ENCODE measurements around the gene EMC8. TPM values are rescaled to one million over a fixed set of nuclear protein-coding genes. Genes with fewer than 3 reads are reported as not detected.

The EMC8 gene
- total RNA-seq, 2 experiments from 2014 or later = 33.3 to 43.0 TPM

GRCh38 chr16:85832570-85833218, 33.4 kb upstream of the EMC8 start:
- no peaks in the 10 kb centered on the region for H3K9me3 Mint-ChIP-seq (ENCODE audit: insufficient read depth)
- H3K27me3 Mint-ChIP-seq (ENCODE audit: low read depth) = peaks cover 34% of the 10 kb centered on the region
- no peak for DNase-seq
- CTCF ChIA-PET = interaction anchor here (1.0 to 3.7 kb wide), 3 partner anchors 10 to 155 kb away, joined by 3 to 13 read pairs (median 4); no protein-coding TSS in a partner anchor
- no peak overlapping the region for H3K27ac Mint-ChIP-seq
- ATAC-seq = no peak
- peaks cover 10% of the 10 kb centered on the region for H3K4me1 Mint-ChIP-seq (ENCODE audit: low read depth)
- no peaks in the 10 kb centered on the region for H3K36me3 Mint-ChIP-seq (ENCODE audit: low read depth)
- no peak overlapping the region for H3K4me3 Mint-ChIP-seq
- POLR2A ChIA-PET = no interaction called here

- peaks cover 10% of the 10 kb centered on the region for H3K4me1 Mint-ChIP-seq (ENCODE audit: low read depth)
- H3K9me3 Mint-ChIP-seq (ENCODE audit: insufficient read depth) = no peaks in the 10 kb centered on the region
- no peak overlapping the region for H3K4me3 Mint-ChIP-seq
- no peaks in the 10 kb centered on the region for H3K36me3 Mint-ChIP-seq (ENCODE audit: low read depth)
- CTCF ChIA-PET = interaction anchor here (1.5 to 3.7 kb wide), 2 partner anchors 10 to 156 kb away, joined by 5 to 13 read pairs; no protein-coding TSS in a partner anchor
- H3K27ac Mint-ChIP-seq = no peak overlapping the region
- H3K27me3 Mint-ChIP-seq (ENCODE audit: low read depth) = peaks cover 34% of the 10 kb centered on the region
- POLR2A ChIA-PET = no interaction called here
- ATAC-seq = no peak
- DNase-seq = no peak
These were observed 31.5 kb upstream of the EMC8 start for GRCh38 chr16:85830821-85831220.

GRCh38 chr16:85829751-85830445, 30.6 kb upstream of the EMC8 start:
- Mint-ChIP-seq H3K4me3 (no peak overlapping the region), H3K9me3 (ENCODE audit: insufficient read depth) (no peaks in the 10 kb centered on the region), H3K27me3 (ENCODE audit: low read depth) (peaks cover 34% of the 10 kb centered on the region), H3K4me1 (ENCODE audit: low read depth) (peaks cover 10% of the 10 kb centered on the region), H3K36me3 (ENCODE audit: low read depth) (no peaks in the 10 kb centered on the region), H3K27ac (no peak overlapping the region)
- ATAC-seq (no peak), DNase-seq (no peak)
- POLR2A ChIA-PET = no interaction called here
- CTCF ChIA-PET = interaction anchor here (1.5 to 3.7 kb wide), 2 partner anchors 9 to 157 kb away, joined by 5 to 13 read pairs; no protein-coding TSS in a partner anchor

GRCh38 chr16:85829171-85829719, 29.9 kb upstream of the EMC8 start:
- ChIA-PET CTCF (interaction anchor here (1.5 kb wide), 1 partner anchor 158 kb away, joined by 5 read pairs; no protein-coding TSS in a partner anchor), POLR2A (no interaction called here)
- no peak for DNase-seq
- Mint-ChIP-seq H3K27me3 (ENCODE audit: low read depth) (peaks cover 34% of the 10 kb centered on the region), H3K4me1 (ENCODE audit: low read depth) (peaks cover 10% of the 10 kb centered on the region), H3K27ac (no peak overlapping the region), H3K36me3 (ENCODE audit: low read depth) (no peaks in the 10 kb centered on the region), H3K9me3 (ENCODE audit: insufficient read depth) (no peaks in the 10 kb centered on the region), H3K4me3 (no peak overlapping the region)
- no peak for ATAC-seq

- Mint-ChIP-seq H3K4me1 (ENCODE audit: low read depth) (peaks cover 10% of the 10 kb centered on the region), H3K27me3 (ENCODE audit: low read depth) (peaks cover 34% of the 10 kb centered on the region), H3K9me3 (ENCODE audit: insufficient read depth) (no peaks in the 10 kb centered on the region), H3K4me3 (no peak overlapping the region), H3K27ac (no peak overlapping the region), H3K36me3 (ENCODE audit: low read depth) (no peaks in the 10 kb centered on the region)
- ChIA-PET CTCF (no interaction called here), POLR2A (no interaction called here)
- DNase-seq (no peak), ATAC-seq (no peak)
These were observed 28.8 kb upstream of the EMC8 start for GRCh38 chr16:85828166-85828565.

GRCh38 chr16:85826686-85827247, 27.4 kb upstream of the EMC8 start:
- Mint-ChIP-seq H3K27ac (no peak overlapping the region), H3K27me3 (ENCODE audit: low read depth) (peaks cover 26% of the 10 kb centered on the region), H3K4me3 (no peak overlapping the region), H3K36me3 (ENCODE audit: low read depth) (no peaks in the 10 kb centered on the region), H3K9me3 (ENCODE audit: insufficient read depth) (no peaks in the 10 kb centered on the region), H3K4me1 (ENCODE audit: low read depth) (peaks cover 12% of the 10 kb centered on the region)
- ChIA-PET CTCF (no interaction called here), POLR2A (no interaction called here)
- DNase-seq = no peak
- ATAC-seq = no peak

GRCh38 chr16:85825326-85825725, 26.0 kb upstream of the EMC8 start:
- no peak for DNase-seq
- no peak for ATAC-seq
- Mint-ChIP-seq H3K27ac (no peak overlapping the region), H3K4me3 (no peak overlapping the region), H3K4me1 (ENCODE audit: low read depth) (peaks cover 16% of the 10 kb centered on the region), H3K9me3 (ENCODE audit: insufficient read depth) (no peaks in the 10 kb centered on the region), H3K36me3 (ENCODE audit: low read depth) (no peaks in the 10 kb centered on the region), H3K27me3 (ENCODE audit: low read depth) (peaks cover 17% of the 10 kb centered on the region)
- POLR2A ChIA-PET = no interaction called here
- CTCF ChIA-PET = no interaction called here

GRCh38 chr16:85824161-85825135, 25.1 kb upstream of the EMC8 start:
- ATAC-seq = no peak
- Mint-ChIP-seq H3K36me3 (ENCODE audit: low read depth) (no peaks in the 10 kb centered on the region), H3K4me1 (ENCODE audit: low read depth) (peaks cover 13% of the 10 kb centered on the region), H3K27ac (no peak overlapping the region), H3K27me3 (ENCODE audit: low read depth) (peaks cover 15% of the 10 kb centered on the region), H3K9me3 (ENCODE audit: insufficient read depth) (no peaks in the 10 kb centered on the region), H3K4me3 (no peak overlapping the region)
- DNase-seq = no peak
- ChIA-PET POLR2A (interaction anchor here (0.6 kb wide), 1 partner anchor 104 kb away, joined by 3 read pairs; no protein-coding TSS in a partner anchor), CTCF (interaction anchor here (5.8 to 6.6 kb wide), 2 partner anchors 167 to 191 kb away, joined by 222 to 385 read pairs; no protein-coding TSS in a partner anchor)

- DNase-seq = no peak
- Mint-ChIP-seq H3K4me3 (no peak overlapping the region), H3K36me3 (ENCODE audit: low read depth) (no peaks in the 10 kb centered on the region), H3K27ac (no peak overlapping the region), H3K4me1 (ENCODE audit: low read depth) (peaks cover 9% of the 10 kb centered on the region), H3K9me3 (ENCODE audit: insufficient read depth) (no peaks in the 10 kb centered on the region), H3K27me3 (ENCODE audit: low read depth) (peaks cover 6% of the 10 kb centered on the region)
- ATAC-seq = no peak
- POLR2A ChIA-PET = no interaction called here
- CTCF ChIA-PET = interaction anchor here (0.7 to 6.6 kb wide), 3 partner anchors 9 to 192 kb away, joined by 3 to 385 read pairs (median 222); no protein-coding TSS in a partner anchor
These were observed 24.1 kb upstream of the EMC8 start for GRCh38 chr16:85823328-85823920.

GRCh38 chr16:85822145-85822544, 22.8 kb upstream of the EMC8 start:
- Mint-ChIP-seq H3K4me1 (ENCODE audit: low read depth) (peaks cover 9% of the 10 kb centered on the region), H3K36me3 (ENCODE audit: low read depth) (no peaks in the 10 kb centered on the region), H3K4me3 (no peak overlapping the region), H3K9me3 (ENCODE audit: insufficient read depth) (no peaks in the 10 kb centered on the region), H3K27me3 (ENCODE audit: low read depth) (peaks cover 6% of the 10 kb centered on the region), H3K27ac (no peak overlapping the region)
- ATAC-seq (no peak), DNase-seq (no peak)
- CTCF ChIA-PET = interaction anchor here (0.6 to 6.6 kb wide), 35 partner anchors 9 to 695 kb away, joined by 3 to 385 read pairs (median 5); partner anchors contain the start of gene IRF8
- POLR2A ChIA-PET = interaction anchor here (1.0 to 1.5 kb wide), 2 partner anchors 80 to 166 kb away, joined by 4 to 14 read pairs; no protein-coding TSS in a partner anchor

Measured in activated CD8-positive, alpha-beta T cell treated with anti-CD3 and anti-CD28 coated beads, Interleukin-2, amount 10 ng/mL, durations not matched to agents 7 days and 5 days (primary cell).